Parathyroid adenoma (tissue), 2 donors: Measurements from ENCODE around the gene AGL.

Experiments
- H2AFZ ChIP-seq: fragments of 300-600 bp; sonication (generic); one replicate; pipeline ENCODE4 v1.7.0; 2017; ENCODE audit warnings: antibody characterized with exemption, mild to moderate bottlenecking
- H3K27ac ChIP-seq: fragments of 300-600 bp; sonication (generic); one replicate; pipeline ENCODE4 v1.7.0; 2017
- H3K27me3 ChIP-seq: fragments of 300-600 bp; sonication (generic); one replicate; pipeline ENCODE4 v1.7.0; 2017; ENCODE audit warnings: low read length; ENCODE audit not compliant: control insufficient read depth, insufficient read depth
- H3K36me3 ChIP-seq: fragments of 300-600 bp; sonication (generic); one replicate; pipeline ENCODE4 v1.7.0; 2017; ENCODE audit warnings: low read length; ENCODE audit not compliant: control insufficient read depth, insufficient read depth
- H3K4me1 ChIP-seq: fragments of 300-600 bp; sonication (generic); one replicate; pipeline ENCODE4 v1.7.0; 2017; ENCODE audit warnings: control low read depth
- H3K4me2 ChIP-seq: fragments of 300-600 bp; sonication (generic); one replicate; pipeline ENCODE4 v1.7.0; 2017; ENCODE audit warnings: low read length
- H3K4me3 ChIP-seq: fragments of 300-600 bp; sonication (generic); one replicate; pipeline ENCODE4 v1.7.0; 2017; ENCODE audit warnings: low read depth, low read length
- H3K79me2 ChIP-seq: fragments of 300-600 bp; sonication (generic); one replicate; pipeline ENCODE4 v1.7.0; 2017; ENCODE audit warnings: control low read depth
- H3K9ac ChIP-seq: fragments of 300-600 bp; sonication (generic); one replicate; pipeline ENCODE4 v1.7.0; 2017; ENCODE audit warnings: mild to moderate bottlenecking
- H3K9me3 ChIP-seq: fragments of 300-600 bp; sonication (generic); one replicate; pipeline ENCODE4 v1.7.0; 2017; ENCODE audit warnings: low read length; ENCODE audit not compliant: control insufficient read depth
- CTCF ChIP-seq: fragments of 300-600 bp; sonication (generic); IDR thresholded peaks from one replicate; pipeline ENCODE4 v1.7.0; 2017; ENCODE audit warnings: antibody characterized with exemption, mild to moderate bottlenecking
- donor health status: primary hyperparathyroidism.

Gene AGL

GRCh38 chr1:99811075-99811474 lies 39.1 kb upstream of the AGL start:
- Histone ChIP-seq H3K27ac (no peak overlapping the region), H3K4me3 (no peak overlapping the region), H3K36me3 (no peaks in the 10 kb centered on the region), H3K79me2 (no peaks in the 10 kb centered on the region), H3K27me3 (no peaks in the 10 kb centered on the region), H3K4me2 (no peak overlapping the region), H3K9ac (no peak overlapping the region), H2AFZ (no peak overlapping the region), H3K4me1 (no peaks in the 10 kb centered on the region), H3K9me3 (no peaks in the 10 kb centered on the region)
- no peak for TF ChIP-seq CTCF

GRCh38 chr1:99811747-99812146 lies 38.4 kb upstream of the AGL start:
- H3K36me3 ChIP-seq = no peaks in the 10 kb centered on the region
- TF ChIP-seq CTCF = no peak
- no peak overlapping the region for H3K27ac ChIP-seq
- H3K4me2 ChIP-seq = no peak overlapping the region
- H3K4me3 ChIP-seq = no peak overlapping the region
- H2AFZ ChIP-seq = no peak overlapping the region
- no peaks in the 10 kb centered on the region for H3K9me3 ChIP-seq
- no peaks in the 10 kb centered on the region for H3K27me3 ChIP-seq
- no peaks in the 10 kb centered on the region for H3K4me1 ChIP-seq
- no peaks in the 10 kb centered on the region for H3K79me2 ChIP-seq
- H3K9ac ChIP-seq = no peak overlapping the region

GRCh38 chr1:99814373-99814900 lies 35.7 kb upstream of the AGL start:
- no peak for TF ChIP-seq CTCF
- no peak overlapping the region for H2AFZ ChIP-seq
- H3K9me3 ChIP-seq = no peaks in the 10 kb centered on the region
- H3K27me3 ChIP-seq = no peaks in the 10 kb centered on the region
- H3K79me2 ChIP-seq = no peaks in the 10 kb centered on the region
- H3K36me3 ChIP-seq = no peaks in the 10 kb centered on the region
- no peak overlapping the region for H3K4me2 ChIP-seq
- no peak overlapping the region for H3K4me3 ChIP-seq
- H3K27ac ChIP-seq = no peak overlapping the region
- H3K4me1 ChIP-seq = no peaks in the 10 kb centered on the region
- no peak overlapping the region for H3K9ac ChIP-seq

- H3K36me3 ChIP-seq = no peaks in the 10 kb centered on the region
- TF ChIP-seq CTCF = no peak
- peak overlapping the region; percentile 53 for H2AFZ ChIP-seq
- H3K27ac ChIP-seq = no peak overlapping the region
- no peaks in the 10 kb centered on the region for H3K9me3 ChIP-seq
- H3K4me1 ChIP-seq = no peaks in the 10 kb centered on the region
- H3K9ac ChIP-seq = no peak overlapping the region
- H3K79me2 ChIP-seq = no peaks in the 10 kb centered on the region
- no peaks in the 10 kb centered on the region for H3K27me3 ChIP-seq
- no peak overlapping the region for H3K4me2 ChIP-seq
- no peak overlapping the region for H3K4me3 ChIP-seq
Measured at GRCh38 chr1:99816656-99817055, 33.5 kb upstream of the AGL start.

- Histone ChIP-seq H3K9ac (no peak overlapping the region), H3K4me3 (no peak overlapping the region), H3K27me3 (no peaks in the 10 kb centered on the region), H3K36me3 (no peaks in the 10 kb centered on the region), H3K4me2 (no peak overlapping the region), H2AFZ (no peak overlapping the region), H3K79me2 (no peaks in the 10 kb centered on the region), H3K27ac (no peak overlapping the region), H3K4me1 (no peaks in the 10 kb centered on the region), H3K9me3 (no peaks in the 10 kb centered on the region)
- TF ChIP-seq CTCF = no peak
Measured at GRCh38 chr1:99818063-99818699, 32.0 kb upstream of the AGL start.
